Duodenal mucosa (tissue), 2 donors: ENCODE measurements around the gene PRMT1.

ENCODE experiments used
- H3K27ac ChIP-seq: one replicate; pipeline ENCODE4 v1.7.0; 2013; ENCODE audit warnings: low read depth, low read length
- H3K27me3 ChIP-seq, 2 donors: one replicate each; pipeline ENCODE4 v1.7.0; 2013; ENCODE audit warnings: low read length in 2 of 2, control low read depth in 1 of 2; ENCODE audit not compliant: insufficient read depth in 2 of 2, control insufficient read depth in 1 of 2
- H3K36me3 ChIP-seq, 2 donors: one replicate each; pipeline ENCODE4 v1.7.0; 2013; ENCODE audit warnings: low read length in 2 of 2, control low read depth in 1 of 2; ENCODE audit not compliant: insufficient read depth in 2 of 2, control insufficient read depth in 1 of 2
- H3K4me1 ChIP-seq, 2 donors: one replicate each; pipeline ENCODE4 v1.7.0; 2013; ENCODE audit warnings: low read length in 2 of 2, control low read depth in 1 of 2; ENCODE audit not compliant: insufficient read depth in 2 of 2, control insufficient read depth in 1 of 2
- H3K4me3 ChIP-seq, 2 donors: one replicate each; pipeline ENCODE4 v1.7.0; 2013; ENCODE audit warnings: low read length in 2 of 2, low read depth in 1 of 2
- H3K9ac ChIP-seq, 2 donors: one replicate each; pipeline ENCODE4 v1.7.0; 2013; ENCODE audit warnings: low read length in 2 of 2, low read depth in 1 of 2
- H3K9me3 ChIP-seq, 2 donors: one replicate each; pipeline ENCODE4 v1.7.0; 2013; ENCODE audit warnings: low read length in 2 of 2, control low read depth in 1 of 2; ENCODE audit not compliant: control insufficient read depth in 1 of 2

PRMT1 gene

GRCh38 chr19:49681830-49682229, 4.8 kb downstream of the PRMT1 start:
- H3K4me3 ChIP-seq: no peak overlapping the region
- H3K9me3 ChIP-seq: no peaks in the 10 kb centered on the region
- no peak overlapping the region for H3K27ac ChIP-seq
- no peak overlapping the region for H3K9ac ChIP-seq
- no peaks in the 10 kb centered on the region for H3K27me3 ChIP-seq
- peaks cover 15 to 29% of the 10 kb centered on the region in 2 donors for H3K4me1 ChIP-seq
- peaks cover 23 to 48% of the 10 kb centered on the region in 2 donors for H3K36me3 ChIP-seq

- no peaks in the 10 kb centered on the region for H3K9me3 ChIP-seq
- H3K27ac ChIP-seq: no peak overlapping the region
- H3K27me3 ChIP-seq: no peaks in the 10 kb centered on the region
- peaks cover 23 to 51% of the 10 kb centered on the region in 2 donors for H3K36me3 ChIP-seq
- H3K4me1 ChIP-seq: peaks cover 15 to 29% of the 10 kb centered on the region in 2 donors
- no peak overlapping the region for H3K9ac ChIP-seq
- no peak overlapping the region for H3K4me3 ChIP-seq
These were observed 5.2 kb downstream of the PRMT1 start for GRCh38 chr19:49682274-49682673.

GRCh38 chr19:49683814-49684250, 6.8 kb downstream of the PRMT1 start:
- peaks cover 8 to 20% of the 10 kb centered on the region in 2 donors for H3K4me1 ChIP-seq

GRCh38 chr19:49684251-49684982, 7.3 kb downstream of the PRMT1 start:
- Histone ChIP-seq H3K9ac (no peak overlapping the region), H3K4me1 (peaks cover 9 to 22% of the 10 kb centered on the region in 2 donors), H3K27ac (no peak overlapping the region), H3K9me3 (no peaks in the 10 kb centered on the region), H3K4me3 (no peak overlapping the region), H3K36me3 (peaks cover 23 to 56% of the 10 kb centered on the region in 2 donors), H3K27me3 (peaks cover 0 to 1% of the 10 kb centered on the region in 2 donors)

More at GRCh38 chr19:49683814-49684250, 6.8 kb downstream of the PRMT1 start:
- no peak overlapping the region for H3K4me3 ChIP-seq
- no peak overlapping the region for H3K27ac ChIP-seq
- no peaks in the 10 kb centered on the region for H3K9me3 ChIP-seq
- H3K27me3 ChIP-seq: no peaks in the 10 kb centered on the region
- H3K9ac ChIP-seq: no peak overlapping the region
- H3K36me3 ChIP-seq: peaks cover 23 to 56% of the 10 kb centered on the region in 2 donors

GRCh38 chr19:49684983-49685553, 8.0 kb downstream of the PRMT1 start:
- Histone ChIP-seq H3K27me3 (peaks cover 0 to 8% of the 10 kb centered on the region in 2 donors), H3K4me3 (no peak overlapping the region), H3K9me3 (no peaks in the 10 kb centered on the region), H3K9ac (no peak overlapping the region), H3K4me1 (peaks cover 14 to 22% of the 10 kb centered on the region in 2 donors), H3K36me3 (peaks cover 23 to 56% of the 10 kb centered on the region in 2 donors), H3K27ac (no peak overlapping the region)

- Histone ChIP-seq H3K27ac (no peak overlapping the region), H3K9ac (no peak overlapping the region), H3K9me3 (no peaks in the 10 kb centered on the region), H3K36me3 (peaks cover 23 to 53% of the 10 kb centered on the region in 2 donors), H3K4me3 (no peak overlapping the region), H3K27me3 (peaks cover 5 to 16% of the 10 kb centered on the region in 2 donors), H3K4me1 (peaks cover 15 to 22% of the 10 kb centered on the region in 2 donors)
These were observed 8.8 kb downstream of the PRMT1 start for GRCh38 chr19:49685845-49686332.

GRCh38 chr19:49686503-49687088, 9.5 kb downstream of the PRMT1 start:
- Histone ChIP-seq H3K4me3 (no peak overlapping the region), H3K9me3 (no peaks in the 10 kb centered on the region), H3K36me3 (peaks cover 23 to 50% of the 10 kb centered on the region in 2 donors), H3K9ac (no peak overlapping the region), H3K27me3 (peaks cover 11 to 23% of the 10 kb centered on the region in 2 donors), H3K27ac (no peak overlapping the region), H3K4me1 (peaks cover 15 to 27% of the 10 kb centered on the region in 2 donors)

GRCh38 chr19:49687150-49687549, 10.1 kb downstream of the PRMT1 start:
- peaks cover 11 to 24% of the 10 kb centered on the region in 2 donors for H3K27me3 ChIP-seq
- H3K4me1 ChIP-seq: peaks cover 15 to 27% of the 10 kb centered on the region in 2 donors
- no peak overlapping the region for H3K27ac ChIP-seq
- H3K36me3 ChIP-seq: peaks cover 19 to 45% of the 10 kb centered on the region in 2 donors
- no peaks in the 10 kb centered on the region for H3K9me3 ChIP-seq
- no peak overlapping the region for H3K4me3 ChIP-seq
- no peak overlapping the region for H3K9ac ChIP-seq

GRCh38 chr19:49687566-49688316, 10.7 kb downstream of the PRMT1 start:
- Histone ChIP-seq H3K9ac (no peak overlapping the region), H3K36me3 (peaks cover 15 to 41% of the 10 kb centered on the region in 2 donors), H3K4me1 (peaks cover 15 to 27% of the 10 kb centered on the region in 2 donors), H3K27me3 (peaks cover 11 to 24% of the 10 kb centered on the region in 2 donors), H3K4me3 (no peak overlapping the region), H3K9me3 (no peaks in the 10 kb centered on the region), H3K27ac (no peak overlapping the region)
